Gastroesophageal sphincter (tissue), 3 donors: Measurements from ENCODE around the gene GPR137B.

Source experiments
- CTCF ChIP-seq, 4 experiments: fragments of 200-600 bp in 2 of 4; fragments of 450-650 bp in 2 of 4; sonication (generic) in 1 of 4; IDR thresholded peaks; one replicate each; pipeline ENCODE4 v1.5.1; 2017 to 2019; ENCODE audit warnings: antibody characterized with exemption in 4 of 4, mild to moderate bottlenecking in 2 of 4, moderate library complexity in 2 of 4
- EP300 ChIP-seq: sonication (generic); formaldehyde crosslinking; IDR thresholded peaks from one replicate; pipeline ENCODE4 v1.6.1; 2017; ENCODE audit warnings: antibody characterized with exemption, mild to moderate bottlenecking
- POLR2A ChIP-seq, 2 donors: fragments of 450-650 bp; IDR thresholded peaks; one replicate each; pipeline ENCODE4 v1.6.1; 2017; ENCODE audit warnings: antibody characterized with exemption in 2 of 2, mild to moderate bottlenecking in 2 of 2, moderate library complexity in 1 of 2
- POLR2AphosphoS5 ChIP-seq: sonication (generic); formaldehyde crosslinking; IDR thresholded peaks from one replicate; pipeline ENCODE4 v1.6.1; 2017; ENCODE audit warnings: antibody characterized with exemption

- TF ChIP-seq EP300 = no peak
- TF ChIP-seq POLR2AphosphoS5 = no peak
- TF ChIP-seq CTCF (IDR thresholded peaks at IDR 0.05) = no peak
- no peak for TF ChIP-seq POLR2A (IDR thresholded peaks at IDR 0.05)
Observed at GRCh38 chr1:236139495-236139894, 2.8 kb upstream of the GPR137B start.
